Limb (tissue), 2 donors: ENCODE data around the gene PLB1.

ENCODE experiments used
- DNase-seq, 2 donors: peaks; one replicate each; pipeline ENCODE4 v3.0.0-alpha.2; 2016; ENCODE audit errors: extremely low spot score in 2 of 2

PLB1 gene, protein sequence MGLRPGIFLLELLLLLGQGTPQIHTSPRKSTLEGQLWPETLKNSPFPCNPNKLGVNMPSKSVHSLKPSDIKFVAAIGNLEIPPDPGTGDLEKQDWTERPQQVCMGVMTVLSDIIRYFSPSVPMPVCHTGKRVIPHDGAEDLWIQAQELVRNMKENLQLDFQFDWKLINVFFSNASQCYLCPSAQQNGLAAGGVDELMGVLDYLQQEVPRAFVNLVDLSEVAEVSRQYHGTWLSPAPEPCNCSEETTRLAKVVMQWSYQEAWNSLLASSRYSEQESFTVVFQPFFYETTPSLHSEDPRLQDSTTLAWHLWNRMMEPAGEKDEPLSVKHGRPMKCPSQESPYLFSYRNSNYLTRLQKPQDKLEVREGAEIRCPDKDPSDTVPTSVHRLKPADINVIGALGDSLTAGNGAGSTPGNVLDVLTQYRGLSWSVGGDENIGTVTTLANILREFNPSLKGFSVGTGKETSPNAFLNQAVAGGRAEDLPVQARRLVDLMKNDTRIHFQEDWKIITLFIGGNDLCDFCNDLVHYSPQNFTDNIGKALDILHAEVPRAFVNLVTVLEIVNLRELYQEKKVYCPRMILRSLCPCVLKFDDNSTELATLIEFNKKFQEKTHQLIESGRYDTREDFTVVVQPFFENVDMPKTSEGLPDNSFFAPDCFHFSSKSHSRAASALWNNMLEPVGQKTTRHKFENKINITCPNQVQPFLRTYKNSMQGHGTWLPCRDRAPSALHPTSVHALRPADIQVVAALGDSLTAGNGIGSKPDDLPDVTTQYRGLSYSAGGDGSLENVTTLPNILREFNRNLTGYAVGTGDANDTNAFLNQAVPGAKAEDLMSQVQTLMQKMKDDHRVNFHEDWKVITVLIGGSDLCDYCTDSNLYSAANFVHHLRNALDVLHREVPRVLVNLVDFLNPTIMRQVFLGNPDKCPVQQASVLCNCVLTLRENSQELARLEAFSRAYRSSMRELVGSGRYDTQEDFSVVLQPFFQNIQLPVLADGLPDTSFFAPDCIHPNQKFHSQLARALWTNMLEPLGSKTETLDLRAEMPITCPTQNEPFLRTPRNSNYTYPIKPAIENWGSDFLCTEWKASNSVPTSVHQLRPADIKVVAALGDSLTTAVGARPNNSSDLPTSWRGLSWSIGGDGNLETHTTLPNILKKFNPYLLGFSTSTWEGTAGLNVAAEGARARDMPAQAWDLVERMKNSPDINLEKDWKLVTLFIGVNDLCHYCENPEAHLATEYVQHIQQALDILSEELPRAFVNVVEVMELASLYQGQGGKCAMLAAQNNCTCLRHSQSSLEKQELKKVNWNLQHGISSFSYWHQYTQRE (N-terminal part only)

DNA sequence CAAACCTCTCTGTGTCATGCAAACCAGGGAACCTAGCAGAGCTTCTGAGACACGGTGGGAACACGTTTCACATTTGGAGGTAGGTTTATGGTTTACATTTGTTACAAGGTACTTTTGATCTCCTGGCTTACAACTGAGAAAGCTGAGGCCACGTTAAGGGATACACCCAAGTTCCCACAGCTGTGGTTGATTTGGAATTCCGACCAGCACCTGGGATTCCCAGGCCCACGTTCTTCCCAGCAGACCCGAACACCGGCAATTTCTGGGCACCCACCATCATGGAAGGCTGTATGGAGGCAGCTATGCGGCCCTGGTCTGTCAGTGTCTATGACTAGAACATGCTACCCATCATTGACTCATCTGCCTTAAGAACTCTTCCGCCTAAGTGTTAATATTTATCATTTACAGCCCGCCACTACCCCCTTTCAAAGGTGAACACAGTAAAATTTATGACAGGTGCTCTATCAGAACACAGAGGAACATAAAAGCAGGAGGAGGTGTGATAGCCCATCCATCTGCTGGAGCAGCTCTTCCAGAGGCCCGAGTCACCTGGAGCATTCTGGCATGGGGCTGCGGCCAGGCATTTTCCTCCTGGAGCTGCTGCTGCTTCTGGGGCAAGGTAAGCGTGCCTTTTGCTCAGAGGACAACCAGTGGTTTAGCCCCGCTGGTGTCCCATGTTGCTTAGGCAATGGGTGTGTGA, at the start of gene PLB1:
Gene PLB1, plus strand, starts transcription at position 510 of the 700 bp plus-strand sequence. Its CDS starts 55 bp downstream, at position 565.
- DNase-seq = no peak

DNA sequence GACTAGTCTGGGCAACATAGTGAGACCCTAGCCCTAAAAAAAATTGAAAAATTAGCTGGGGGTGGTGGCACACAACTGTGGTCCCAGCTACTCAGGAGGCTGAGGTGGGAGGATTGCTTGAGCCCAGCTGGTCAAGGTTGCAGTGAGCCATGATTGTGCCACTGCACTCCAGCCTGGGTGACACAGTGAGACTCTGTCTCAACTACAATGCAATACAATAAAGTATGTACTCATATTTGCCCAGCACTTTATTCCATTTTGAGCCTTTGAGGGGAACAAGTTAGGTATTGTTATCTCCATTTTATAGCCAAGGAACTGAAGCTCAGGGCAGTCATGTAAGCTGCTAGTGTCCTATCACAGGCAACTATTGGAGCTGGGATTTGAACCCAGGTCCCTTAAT, 49.3 kb upstream of the PLB1 start:
- no peak for DNase-seq

DNA sequence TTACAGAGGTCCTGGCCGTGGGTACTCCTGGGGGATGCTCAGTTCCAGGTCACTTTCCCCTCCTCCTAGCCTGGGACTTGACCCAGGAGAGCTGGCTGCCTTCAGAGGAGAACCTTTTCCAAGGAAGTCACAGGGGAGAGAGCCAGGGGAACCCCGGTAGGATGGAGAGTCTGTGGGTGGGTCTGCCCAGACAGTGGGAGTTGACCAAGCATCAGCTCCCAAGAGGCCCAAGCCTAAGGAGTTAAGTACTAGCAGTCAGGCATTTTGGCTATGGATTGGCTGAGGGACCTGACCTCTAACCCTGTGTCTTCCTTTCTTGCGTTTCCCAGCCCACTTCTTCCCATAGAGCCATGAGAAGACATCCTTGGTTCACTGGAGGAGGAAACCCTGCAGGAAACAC, 48.8 kb upstream of the PLB1 start:
- DNase-seq = no peak

DNA sequence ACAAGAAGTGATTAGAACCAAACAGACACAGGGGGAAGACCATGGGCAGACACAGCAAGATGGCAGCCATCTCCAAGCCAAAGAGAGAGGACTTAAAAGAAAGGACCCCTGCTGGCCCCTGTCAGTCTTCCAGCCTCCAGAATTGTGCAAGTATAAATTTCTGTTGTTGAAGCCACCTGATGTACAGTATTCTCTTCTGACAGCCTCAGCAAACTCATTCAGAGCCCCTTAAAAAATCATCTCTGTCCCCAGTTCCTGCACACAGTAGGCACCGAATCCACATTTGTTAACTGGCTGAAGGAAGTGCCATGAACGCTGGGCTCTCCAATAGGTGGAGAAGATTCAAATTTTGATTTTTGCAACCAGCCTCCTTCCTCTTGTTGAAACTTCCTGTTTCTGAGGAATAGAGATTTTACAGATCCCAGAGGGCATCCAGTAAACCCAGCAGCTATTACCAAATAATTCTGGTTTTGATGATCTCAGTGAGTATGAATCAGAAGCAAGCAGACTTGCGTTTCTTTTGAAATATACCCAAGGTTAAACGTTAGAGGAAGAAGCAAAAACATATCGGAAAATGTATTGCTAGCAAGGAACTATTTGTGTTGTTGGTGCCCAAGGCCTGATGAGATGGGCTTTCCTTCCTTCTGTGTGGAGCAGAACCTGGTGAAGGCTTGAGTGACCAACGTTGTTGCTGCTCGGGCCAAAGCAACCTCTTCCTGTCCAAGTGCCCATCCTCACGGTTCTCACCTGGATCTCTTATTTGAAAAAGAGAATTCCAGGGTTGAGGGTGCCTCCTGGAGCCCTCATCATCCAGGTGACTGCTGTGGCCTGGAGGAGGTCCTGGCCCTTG, 47.7 kb upstream of the PLB1 start:
- no peak for DNase-seq

DNA sequence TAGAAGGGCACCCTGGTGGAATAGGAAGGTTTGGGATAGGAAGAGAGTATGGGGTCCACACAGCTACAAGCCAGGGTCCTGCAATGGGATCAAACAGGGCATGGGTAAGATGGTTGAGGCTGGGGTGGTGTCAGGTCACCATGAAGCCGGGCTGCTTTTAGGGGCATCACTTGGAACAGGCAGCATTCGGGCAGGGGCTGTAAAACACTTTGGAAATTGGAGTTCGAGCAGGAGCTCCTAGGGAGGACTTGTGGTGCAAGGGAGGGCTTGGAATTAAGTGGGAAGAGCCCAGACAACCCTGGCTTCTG, 47.1 kb upstream of the PLB1 start:
- DNase-seq = no peak

DNA sequence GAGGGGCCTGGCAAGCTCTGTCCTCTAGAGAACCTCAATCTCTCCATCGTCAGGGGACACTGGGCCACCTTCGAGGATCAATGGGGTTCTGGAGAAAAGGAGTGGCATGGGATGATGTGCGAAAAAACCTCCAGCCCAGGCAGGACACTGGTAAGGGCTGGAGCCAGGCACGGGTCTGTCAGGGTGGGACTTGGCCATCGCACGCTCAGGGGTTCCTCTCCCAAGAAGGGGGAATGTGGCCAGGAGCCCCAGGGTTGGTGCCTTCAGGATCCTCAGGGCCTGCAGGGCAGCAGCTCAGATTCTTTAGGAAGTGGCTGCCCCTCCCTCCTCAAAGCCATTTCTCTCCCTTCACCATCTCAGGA, 46.8 kb upstream of the PLB1 start:
- no peak for DNase-seq

DNA sequence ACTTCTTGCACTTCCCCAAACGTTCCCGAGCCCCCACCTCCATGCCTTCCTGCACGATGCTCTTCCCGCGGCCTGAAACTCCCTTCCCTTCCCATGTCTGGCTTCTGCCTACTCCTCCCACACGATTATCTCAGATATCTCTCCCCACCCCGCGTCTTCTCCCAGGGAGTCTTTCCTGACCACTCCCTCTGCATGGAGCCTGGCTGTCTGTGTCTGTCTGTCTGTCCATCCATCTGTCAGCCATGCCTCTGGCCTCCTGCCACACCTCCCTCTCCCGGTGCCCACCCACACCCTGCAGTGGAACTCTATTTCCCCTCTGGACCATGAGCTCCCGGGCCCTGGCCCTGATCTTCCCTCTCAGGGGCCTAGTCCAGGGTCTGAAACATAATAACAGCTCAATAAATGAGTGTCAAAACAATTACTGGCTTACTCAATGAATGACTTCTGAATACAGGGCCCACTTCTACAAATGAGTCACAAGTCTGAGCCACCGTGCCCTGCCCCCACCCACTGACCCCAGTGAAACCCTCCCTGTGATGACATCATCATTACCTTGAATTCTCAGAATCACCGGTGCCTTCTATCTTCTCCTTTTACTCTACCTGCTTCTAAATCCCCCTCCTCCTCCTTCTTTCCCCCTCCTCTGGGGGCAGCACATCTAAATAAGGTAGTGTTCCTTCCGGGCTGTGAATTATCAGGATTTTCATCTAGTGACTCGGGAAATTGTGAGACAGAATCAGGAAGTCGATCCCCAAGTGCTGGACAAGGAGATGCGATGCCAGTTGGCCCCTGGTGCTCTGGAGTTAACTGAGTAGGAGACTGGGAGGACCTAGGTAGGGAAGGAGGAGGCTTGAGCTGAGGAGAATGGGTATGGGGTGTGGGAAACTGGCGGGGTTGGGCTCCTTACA, 46.1 kb upstream of the PLB1 start:
- no peak for DNase-seq

DNA sequence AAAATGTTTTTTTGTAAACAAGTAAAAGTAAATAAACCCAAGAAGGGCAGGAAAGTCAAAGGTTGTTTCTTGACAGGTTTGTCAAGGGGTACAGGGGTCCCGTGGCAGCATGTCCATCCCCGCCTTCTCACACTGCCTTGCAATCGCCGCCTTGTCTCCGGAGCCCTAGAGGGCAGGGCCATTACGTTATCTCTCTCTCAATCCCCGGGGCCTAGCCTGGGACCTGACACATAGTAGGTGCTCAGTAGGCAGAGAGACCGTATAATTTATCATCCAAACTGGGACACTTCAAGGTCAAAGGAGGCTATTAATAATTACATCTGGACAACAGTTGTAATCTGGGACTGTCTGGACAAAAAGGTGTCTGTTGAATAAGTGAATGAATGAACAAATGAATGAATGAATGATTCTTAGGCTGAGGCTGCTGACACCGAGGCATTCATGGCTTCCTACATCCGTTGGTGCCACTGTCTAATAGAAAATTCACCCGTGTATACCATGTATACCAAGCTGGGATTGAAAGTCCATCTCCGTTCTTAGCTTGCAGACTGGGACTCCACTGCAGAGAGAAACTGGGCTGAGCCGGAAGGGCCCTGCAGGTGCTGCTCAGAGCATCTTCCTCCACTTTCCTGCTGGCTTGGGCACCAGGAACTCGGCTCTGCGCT, 44.8 kb upstream of the PLB1 start:
- DNase-seq = no peak

DNA sequence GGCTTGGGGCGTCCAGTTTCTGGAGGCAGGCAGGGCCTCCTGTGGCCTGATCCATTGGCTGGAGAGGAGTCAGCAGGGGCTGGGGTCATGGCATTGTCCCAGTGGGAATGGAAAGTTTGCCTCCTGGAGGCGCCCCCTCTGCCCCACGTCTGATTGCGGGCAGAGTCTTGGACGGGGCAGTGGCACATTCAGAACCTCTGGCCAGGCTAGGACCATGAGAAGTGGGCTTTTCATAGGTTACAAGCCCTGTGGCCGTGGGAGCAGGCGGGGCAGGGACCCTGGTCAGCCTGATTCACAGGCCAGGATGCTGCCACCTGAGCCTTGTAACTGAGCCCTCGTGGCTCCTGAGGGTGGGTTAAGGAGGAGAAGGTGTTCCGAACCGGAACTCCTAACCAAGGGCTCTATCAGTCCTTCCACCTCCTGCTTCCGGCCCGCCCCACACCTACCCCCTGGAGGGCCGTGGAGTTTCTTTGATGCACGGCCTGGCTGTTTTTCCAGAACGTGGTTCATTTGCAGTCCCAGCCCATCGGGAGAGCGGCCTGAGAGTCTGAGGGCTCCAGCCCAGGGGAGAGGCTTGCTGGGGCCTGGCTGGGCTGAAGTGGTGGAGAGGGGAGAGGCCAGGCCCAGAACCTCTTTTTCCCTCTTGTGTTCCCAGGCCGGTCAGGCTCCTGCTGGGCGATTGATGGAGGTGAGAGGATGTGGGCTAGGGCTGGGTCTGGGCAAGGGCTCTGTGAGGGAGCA, 43.9 kb upstream of the PLB1 start:
- DNase-seq = no peak

DNA sequence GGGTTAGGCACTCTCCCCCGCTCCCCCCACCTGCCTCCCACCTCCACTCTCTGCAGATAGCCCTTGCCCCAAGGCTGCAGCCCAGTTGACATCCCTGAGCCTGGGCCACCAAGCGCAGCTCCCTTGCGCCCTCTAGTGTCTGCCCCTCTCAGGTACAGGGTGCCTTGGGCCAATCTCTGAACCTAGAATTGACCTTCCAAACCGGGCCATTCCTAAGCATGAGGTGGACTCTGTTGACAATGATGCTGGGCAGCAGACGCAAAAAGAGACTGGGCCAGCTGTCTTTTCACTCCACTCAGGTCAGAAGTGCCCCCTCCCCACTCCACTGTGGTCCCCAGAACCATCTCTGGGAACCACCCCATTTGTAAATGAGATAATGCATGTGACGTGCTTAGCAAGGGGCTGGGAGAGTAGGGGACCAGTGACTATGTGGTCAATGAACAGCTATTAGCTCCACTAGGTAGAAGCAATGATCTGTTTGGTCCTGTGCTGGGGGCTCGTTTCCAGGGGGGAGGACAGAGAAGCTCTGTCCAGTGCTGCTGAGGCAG, 43.3 kb upstream of the PLB1 start:
- peak; percentile 18 to 57 for DNase-seq

DNA sequence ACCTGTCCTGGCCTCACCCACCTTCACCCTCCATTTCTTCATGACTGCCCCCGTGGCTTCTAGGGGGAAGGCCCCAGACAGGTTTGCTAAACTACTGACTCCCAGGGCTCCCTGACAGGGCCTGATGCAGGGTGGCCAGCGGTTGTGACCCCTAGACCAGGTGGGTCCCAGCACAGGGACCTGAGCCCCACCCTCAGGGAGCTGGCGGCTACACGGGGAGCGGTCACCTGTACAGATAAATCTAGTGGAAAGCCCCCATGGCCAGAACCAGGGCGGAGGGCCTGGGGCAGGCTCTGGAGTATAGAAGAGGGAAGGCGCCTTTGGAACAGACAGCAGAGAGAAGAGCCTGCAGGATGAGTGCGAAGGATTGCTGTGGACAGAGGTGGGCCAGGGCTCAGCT, 42.5 kb upstream of the PLB1 start:
- no peak for DNase-seq

DNA sequence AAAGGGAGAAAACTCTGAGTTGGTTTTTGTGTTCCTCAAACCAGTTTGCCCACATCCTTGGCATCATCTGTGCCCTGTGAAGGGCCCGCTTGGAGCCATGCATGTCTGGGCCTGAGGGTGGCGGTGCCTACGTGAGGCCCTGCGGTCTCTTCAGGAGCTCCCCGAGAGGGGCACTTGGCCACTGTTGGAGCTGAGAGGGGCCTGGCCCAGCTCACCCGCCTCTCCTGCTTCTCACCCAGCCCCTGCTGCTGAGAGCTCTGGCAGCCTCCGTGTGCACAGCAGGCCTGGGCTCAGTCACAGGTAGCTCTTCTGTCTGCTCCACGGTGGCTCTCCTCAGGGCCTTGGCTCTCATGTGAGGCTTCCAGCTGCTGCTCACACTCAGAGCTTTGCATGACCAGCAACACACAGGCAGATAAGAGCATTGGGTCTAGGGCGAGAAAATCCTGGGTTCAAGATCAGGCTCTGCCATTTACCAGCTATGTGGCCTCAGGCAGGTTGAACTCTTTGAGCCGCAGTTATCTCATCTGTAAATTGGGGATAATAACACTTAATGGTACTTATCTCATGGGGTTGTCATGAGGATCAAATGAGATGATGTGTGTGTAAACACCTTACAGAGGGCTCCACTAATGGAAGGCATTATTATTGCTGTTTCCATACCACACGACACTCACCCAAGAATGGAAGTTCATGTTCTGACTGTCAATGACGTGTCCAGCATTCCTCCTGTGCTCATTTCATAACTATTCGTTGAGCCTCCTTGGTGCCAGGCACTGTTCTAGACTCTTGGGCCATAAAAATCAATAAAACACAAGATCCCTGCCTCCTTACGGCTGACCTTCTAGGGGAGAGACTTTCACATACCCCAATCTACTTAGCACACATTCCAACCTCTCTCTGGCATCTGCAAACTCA, 41.6 kb upstream of the PLB1 start:
- DNase-seq = no peak

DNA sequence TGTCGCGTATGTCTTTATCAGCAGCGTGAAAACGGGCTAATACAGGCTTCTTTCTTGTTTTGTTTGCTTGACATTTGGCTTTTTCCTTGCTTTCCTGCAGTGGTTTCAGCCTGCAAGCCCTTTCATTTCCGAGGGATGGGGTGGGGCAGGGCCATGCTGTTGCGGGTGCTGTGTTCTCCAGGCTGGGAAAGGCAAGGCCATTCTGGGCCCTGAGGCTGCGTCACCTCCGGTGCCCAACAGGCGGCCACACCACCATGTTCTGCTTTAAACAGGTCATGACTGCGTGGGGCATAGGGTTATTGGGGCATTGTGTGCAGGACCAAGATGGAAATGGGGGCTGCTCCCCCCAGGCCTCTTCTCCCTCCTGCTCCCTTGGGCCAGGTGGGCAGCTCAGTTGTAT, 38.6 kb upstream of the PLB1 start:
- DNase-seq = no peak

DNA sequence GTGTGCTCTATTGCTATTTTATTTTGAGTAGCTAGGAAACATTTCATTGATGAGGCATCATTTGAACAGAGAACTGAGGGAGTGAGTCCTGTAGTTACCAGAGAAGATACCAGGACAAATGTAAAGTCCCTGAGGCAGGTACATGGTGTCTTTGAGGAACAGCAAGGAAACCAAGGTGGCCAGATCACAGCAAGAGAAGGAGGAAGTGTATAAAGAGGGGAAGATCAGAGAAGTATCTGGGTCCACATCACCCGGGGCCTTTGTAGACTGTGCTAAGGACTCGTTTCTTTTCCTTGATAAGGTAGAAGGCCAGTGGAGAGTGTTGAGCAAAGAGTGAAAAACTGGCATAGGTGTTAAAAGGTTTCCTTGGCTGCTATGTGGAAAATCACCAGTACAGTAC, 34.8 kb upstream of the PLB1 start:
- no peak for DNase-seq

DNA sequence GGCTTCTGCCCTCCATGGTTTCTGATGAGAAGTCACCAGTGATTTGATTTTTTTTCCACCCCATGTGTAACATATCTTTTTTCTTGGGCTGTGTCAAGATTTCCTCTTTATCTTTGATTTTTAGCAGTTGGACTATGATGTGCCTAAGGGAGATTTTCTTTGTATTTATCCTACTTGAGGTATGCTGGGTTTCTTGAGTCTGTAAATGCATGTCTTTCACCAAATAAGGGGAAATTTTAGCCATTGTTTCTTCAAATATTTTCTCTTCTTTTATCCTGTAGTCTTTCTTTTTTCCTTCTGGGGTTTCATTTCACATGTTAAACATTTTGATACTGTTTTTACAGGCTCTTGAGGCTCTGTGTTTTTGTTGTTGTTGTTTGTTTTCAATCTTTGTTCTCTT, 33.7 kb upstream of the PLB1 start:
- no peak for DNase-seq

DNA sequence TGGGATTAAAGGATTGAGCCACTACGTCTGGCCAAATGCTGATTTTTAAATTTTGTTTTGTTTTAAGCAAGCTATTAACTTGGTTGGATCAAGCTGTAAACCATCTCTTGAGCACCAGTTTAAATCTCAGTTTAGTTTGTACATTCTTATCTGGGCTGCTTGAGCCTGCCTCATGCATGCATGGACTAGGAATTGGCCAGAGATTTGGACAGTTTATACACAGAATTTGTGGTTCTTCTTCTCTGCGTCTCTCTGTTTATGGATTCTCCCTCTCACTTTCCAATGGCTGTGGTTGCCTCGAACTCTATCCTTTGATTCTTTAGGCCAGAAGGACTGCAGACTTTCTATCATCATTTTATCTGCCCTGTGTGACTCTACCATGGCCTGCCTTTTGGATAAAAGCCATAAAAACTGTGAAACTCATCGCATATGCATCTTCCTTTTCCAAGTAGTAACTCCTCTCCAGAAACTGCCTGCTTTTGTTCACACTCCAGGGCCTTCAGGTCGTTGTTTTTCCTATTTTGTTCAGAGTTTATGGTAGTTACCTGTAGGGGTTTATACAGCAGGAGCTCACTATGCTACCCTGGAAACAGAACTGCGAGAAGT, 32.5 kb upstream of the PLB1 start:
- no peak for DNase-seq
